GM12878 (cell line): ENCODE data around the gene AAGAB. TPM values are rescaled to one million over a fixed set of nuclear protein-coding genes. Genes with fewer than 3 reads are reported as not detected.

Experiments used
- ATAC-seq: fragments of 200-7000 bp; cut with Tn5 transposase; 3 replicates; pipeline ENCODE4 v1.9.1; 2020; ENCODE audit warnings: mild to moderate bottlenecking, moderate library complexity
- BruUV-seq: library from RNA; stranded (reverse); fragments of 400-500 nt; replicated peaks from 2 replicates; lab custom pipeline; 2021; lab: Mats Ljungman, UMichigan
- CTCF ChIA-PET: fragments of 300-600 bp; sonication (Branson Sonifier 250); formaldehyde crosslinking; extraction: SDS; loops from one replicate; lab custom pipeline; 2021; ENCODE audit warnings: inconsistent platforms; lab: Yijun Ruan, JAX
- POLR2A ChIA-PET: fragments of 350-600 bp; formaldehyde crosslinking; extraction: SDS; loops from one replicate; lab custom pipeline; 2021; ENCODE audit warnings: inconsistent platforms; lab: Charles Lee
- RAD21 ChIA-PET: fragments of 300-600 bp; sonication (Branson Sonifier 250); formaldehyde crosslinking; loops from one replicate; lab custom pipeline; 2023; ENCODE audit warnings: antibody characterized with exemption; ENCODE audit not compliant: unreplicated experiment; lab: Charles Lee
- SMC1A ChIA-PET: fragments of 300-600 bp; sonication (Branson Sonifier 250); formaldehyde crosslinking; loops from one replicate; lab custom pipeline; 2023; ENCODE audit not compliant: unreplicated experiment, uncharacterized antibody; lab: Charles Lee
- DNase-seq: peaks from one replicate; pipeline ENCODE4 v3.0.0-alpha.2; 2011; ENCODE audit warnings: low read depth, low spot score
- FAIRE-seq: peaks from 3 replicates; lab custom pipeline; 2011; peaks lifted over from hg19 to GRCh38; lab: Jason Lieb, UNC
- H2AFZ ChIP-seq: 2 replicates; pipeline ENCODE4 v1.6.0; 2011; ENCODE audit warnings: low read depth, low read length, control low read depth; ENCODE audit not compliant: control insufficient read depth
- H3K27ac ChIP-seq: 2 replicates; pipeline ENCODE4 v1.5.1; 2011; ENCODE audit warnings: control low read depth; ENCODE audit not compliant: control insufficient read depth, insufficient read depth
- H3K27me3 ChIP-seq, 2 experiments: replicated peaks in 1 of 2; 2 replicates each; pipeline versions ENCODE4 v1.6.0 to v1.6.1; 2011; ENCODE audit warnings: low read length in 1 of 2; ENCODE audit not compliant: control insufficient read depth in 2 of 2, insufficient read depth in 2 of 2
- H3K36me3 ChIP-seq, 2 experiments: 2 replicates each; pipeline ENCODE4 v1.5.1; 2011; ENCODE audit warnings: low read length in 1 of 2; ENCODE audit not compliant: control insufficient read depth in 2 of 2, insufficient read depth in 2 of 2
- H3K4me1 ChIP-seq: 2 replicates; pipeline ENCODE4 v1.6.1; 2011; ENCODE audit warnings: mild to moderate bottlenecking, low read length, moderate library complexity, mixed read lengths; ENCODE audit not compliant: control insufficient read depth, insufficient read depth
- H3K4me2 ChIP-seq: 2 replicates; pipeline ENCODE4 v1.6.0; 2011; ENCODE audit warnings: control low read depth; ENCODE audit not compliant: control insufficient read depth, insufficient read depth
- H3K4me3 ChIP-seq: fragments of 200-600 bp; sonication (generic); 2 replicates; pipeline ENCODE4 v1.5.1; 2016
- H3K79me2 ChIP-seq: 2 replicates; pipeline ENCODE4 v1.6.0; 2011; ENCODE audit warnings: low read length; ENCODE audit not compliant: control insufficient read depth, insufficient read depth
- H3K9ac ChIP-seq: 2 replicates; pipeline ENCODE4 v1.8.0; 2011; ENCODE audit warnings: low read length, control low read depth, mixed read lengths; ENCODE audit not compliant: control insufficient read depth, insufficient read depth
- H3K9me3 ChIP-seq: replicated peaks from 3 replicates; pipeline ENCODE4 v1.5.1; 2011; ENCODE audit warnings: mild to moderate bottlenecking, low read length; ENCODE audit not compliant: control insufficient read depth, insufficient read depth
- H4K20me1 ChIP-seq: 2 replicates; pipeline ENCODE4 v1.6.0; 2011; ENCODE audit not compliant: control insufficient read depth, insufficient read depth
- POLR2A ChIP-seq: IDR thresholded peaks from 2 replicates; pipeline ENCODE4 v1.6.1; 2011; ENCODE audit warnings: low read depth, mild to moderate bottlenecking, low read length
- TCF7 ChIP-seq: IDR thresholded peaks from 2 replicates; pipeline ENCODE4 v1.6.1; 2014; ENCODE audit warnings: antibody characterized with exemption, borderline replicate concordance
- WGBS: methylation state at CpG from one replicate; pipeline ENCODE4 v1.1.6; 2016; ENCODE audit warnings: low lambda C conversion rate; ENCODE audit not compliant: insufficient replicate concordance, insufficient coverage; ENCODE audit errors: missing lambda C conversion rate; 5-methylcytosine and 5-hydroxymethylcytosine counted together
- in situ Hi-C: fragments of 300-500 bp; cut with MboI; formaldehyde crosslinking; loops from 9 replicates; pipeline ENCODE4 v1.14.3; 2018; ENCODE audit warnings: mixed read lengths
- intact Hi-C: fragments of 100-400 bp; cut with micrococcal nuclease; formaldehyde crosslinking; loops from one replicate; pipeline ENCODE4 v1.14.2; 2022; ENCODE audit not compliant: unreplicated experiment
- polyA plus RNA-seq, 11 experiments: library from polyadenylated mRNA; depleted of rRNA in 4 of 11; unstranded in 6 of 11; stranded (reverse) in 5 of 11; fragments of >200 nt; fragmentation: Nextera tagmentation in 4 of 11; fragmentation: Illumina TruSeq in 1 of 11; extraction: Ambion mirVana in 4 of 11; extraction: Trizol in 1 of 11; gene quantifications; 1 replicate in 1 of 11; 2 replicates in 10 of 11; pipeline versions ENCODE4 v1.2.1 to v1.2.3, GENCODE V29; 2011 to 2016; ENCODE audit warnings: inconsistent platforms in 2 of 11, missing spikeins in 2 of 11, low read depth in 1 of 11
- total RNA-seq, 4 experiments: library from RNA; depleted of rRNA in 3 of 4; stranded (reverse); fragments of >200 nt in 3 of 4; fragmentation: Illumina TruSeq in 1 of 4; extraction: Trizol in 1 of 4; gene quantifications; 2 replicates each; pipeline versions ENCODE4 v1.2.1 to v1.2.3, GENCODE V29; 2013 to 2021
- TF ChIP-seq, protein P1 (sequence below): fragments of 450-650 bp; IDR thresholded peaks from 2 replicates; pipeline ENCODE4 v1.6.1; 2017; ENCODE audit warnings: mild to moderate bottlenecking, moderate library complexity

Gene AAGAB
- total and polyA plus RNA-seq, 10 of the 15 experiments (the other 5 are each of a cell fraction or from before 2014, with no cell fraction given): 11.4 to 62.3 (median 38.0) TPM

DNA sequence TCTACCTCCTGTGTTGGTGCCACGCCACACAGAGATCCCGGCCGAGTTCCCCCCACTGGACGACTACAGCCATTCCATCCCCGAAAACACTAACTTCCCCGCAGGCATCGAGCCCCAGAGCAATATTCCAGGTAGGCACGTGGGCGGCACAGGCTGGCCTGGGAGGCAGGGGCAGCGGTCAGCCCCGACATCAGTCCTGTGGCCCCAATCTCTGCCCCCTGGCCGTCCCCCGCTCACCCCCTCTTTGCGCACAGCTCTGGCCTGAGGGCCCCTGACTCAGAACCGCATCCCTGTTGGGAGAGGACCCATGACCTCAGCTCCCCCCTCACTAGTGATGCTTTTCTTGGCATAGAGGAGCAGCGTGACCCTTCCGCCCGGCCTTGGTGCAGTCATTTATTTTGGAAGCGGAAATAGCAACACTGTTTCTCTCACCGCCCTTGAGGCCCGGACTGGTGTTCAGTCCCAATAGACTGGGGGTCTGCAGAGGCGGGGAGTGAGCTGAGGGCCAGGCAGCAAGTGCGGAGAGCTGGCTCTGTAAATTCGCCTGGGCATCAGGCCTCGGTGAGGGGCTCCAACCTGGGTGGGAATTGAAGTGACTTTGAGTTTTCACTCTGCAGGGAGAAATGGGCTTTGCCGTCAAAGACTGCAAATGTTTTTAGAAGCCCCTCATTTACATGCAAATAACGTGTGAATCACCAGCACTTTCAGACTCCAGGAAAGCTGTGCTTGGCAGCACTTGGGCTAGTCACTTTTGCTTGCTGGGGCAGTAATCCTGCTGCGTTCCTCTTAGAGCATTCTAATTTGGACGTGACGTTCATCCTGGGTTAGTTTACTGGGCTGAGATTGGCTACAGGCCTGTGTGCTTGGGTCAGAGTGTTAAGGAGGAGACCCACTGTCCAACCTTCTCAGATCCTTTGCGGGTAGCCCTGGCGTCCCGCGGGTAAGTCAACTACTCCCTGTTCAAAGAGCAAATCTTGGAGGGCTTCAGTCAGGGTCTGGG is 88.9 kb downstream of the AAGAB start (continued):
- TF ChIP-seq, protein P1, sequence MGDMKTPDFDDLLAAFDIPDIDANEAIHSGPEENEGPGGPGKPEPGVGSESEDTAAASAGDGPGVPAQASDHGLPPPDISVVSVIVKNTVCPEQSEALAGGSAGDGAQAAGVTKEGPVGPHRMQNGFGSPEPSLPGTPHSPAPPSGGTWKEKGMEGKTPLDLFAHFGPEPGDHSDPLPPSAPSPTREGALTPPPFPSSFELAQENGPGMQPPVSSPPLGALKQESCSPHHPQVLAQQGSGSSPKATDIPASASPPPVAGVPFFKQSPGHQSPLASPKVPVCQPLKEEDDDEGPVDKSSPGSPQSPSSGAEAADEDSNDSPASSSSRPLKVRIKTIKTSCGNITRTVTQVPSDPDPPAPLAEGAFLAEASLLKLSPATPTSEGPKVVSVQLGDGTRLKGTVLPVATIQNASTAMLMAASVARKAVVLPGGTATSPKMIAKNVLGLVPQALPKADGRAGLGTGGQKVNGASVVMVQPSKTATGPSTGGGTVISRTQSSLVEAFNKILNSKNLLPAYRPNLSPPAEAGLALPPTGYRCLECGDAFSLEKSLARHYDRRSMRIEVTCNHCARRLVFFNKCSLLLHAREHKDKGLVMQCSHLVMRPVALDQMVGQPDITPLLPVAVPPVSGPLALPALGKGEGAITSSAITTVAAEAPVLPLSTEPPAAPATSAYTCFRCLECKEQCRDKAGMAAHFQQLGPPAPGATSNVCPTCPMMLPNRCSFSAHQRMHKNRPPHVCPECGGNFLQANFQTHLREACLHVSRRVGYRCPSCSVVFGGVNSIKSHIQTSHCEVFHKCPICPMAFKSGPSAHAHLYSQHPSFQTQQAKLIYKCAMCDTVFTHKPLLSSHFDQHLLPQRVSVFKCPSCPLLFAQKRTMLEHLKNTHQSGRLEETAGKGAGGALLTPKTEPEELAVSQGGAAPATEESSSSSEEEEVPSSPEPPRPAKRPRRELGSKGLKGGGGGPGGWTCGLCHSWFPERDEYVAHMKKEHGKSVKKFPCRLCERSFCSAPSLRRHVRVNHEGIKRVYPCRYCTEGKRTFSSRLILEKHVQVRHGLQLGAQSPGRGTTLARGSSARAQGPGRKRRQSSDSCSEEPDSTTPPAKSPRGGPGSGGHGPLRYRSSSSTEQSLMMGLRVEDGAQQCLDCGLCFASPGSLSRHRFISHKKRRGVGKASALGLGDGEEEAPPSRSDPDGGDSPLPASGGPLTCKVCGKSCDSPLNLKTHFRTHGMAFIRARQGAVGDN: no peak
- no peak for TF ChIP-seq TCF7

DNA sequence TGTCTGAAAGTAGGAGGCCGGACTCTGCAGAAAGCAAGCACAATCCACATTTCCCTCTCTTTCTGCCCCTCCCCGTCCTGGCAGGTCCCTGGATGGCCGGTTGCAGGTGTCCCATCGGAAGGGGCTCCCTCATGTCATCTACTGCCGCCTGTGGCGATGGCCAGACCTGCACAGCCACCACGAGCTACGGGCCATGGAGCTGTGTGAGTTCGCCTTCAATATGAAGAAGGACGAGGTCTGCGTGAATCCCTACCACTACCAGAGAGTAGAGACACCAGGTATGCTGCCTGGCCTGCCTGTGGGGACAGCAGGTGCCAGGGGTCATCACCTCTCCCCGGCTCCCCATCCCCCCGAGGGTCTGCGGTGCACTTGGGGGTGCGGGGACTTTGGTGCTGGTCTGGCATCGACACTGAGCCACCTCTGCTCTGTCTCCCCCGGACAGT is 89.6 kb downstream of the AAGAB start:
- intact Hi-C loops: no loop called here
- ChIA-PET CTCF (no interaction called here), RAD21 (no interaction called here), POLR2A (interaction anchor here (1.5 kb wide), 1 partner anchor 14 kb away, joined by 3 read pairs; no protein-coding TSS in a partner anchor)
- no peak for ATAC-seq
- no peak for DNase-seq
- no peaks in the 10 kb centered on the region for H3K27me3 ChIP-seq
- TF ChIP-seq POLR2A: no peak
- TF ChIP-seq, all 136 proteins: peak for 0
- H3K27ac ChIP-seq: no peak overlapping the region; the same call in 1 of the 2 replicates
- peaks cover 2% of the 10 kb centered on the region; the same call in 1 of the 2 replicates for H3K79me2 ChIP-seq
- WGBS: 87% methylated on average over 17 of the region's 17 CpGs
- no peak overlapping the region for H2AFZ ChIP-seq
- no peak for FAIRE-seq
- no TSS peak for BruUV-seq
- no peak overlapping the region for H3K9ac ChIP-seq
- in situ Hi-C loops: no loop called here
- H3K4me2 ChIP-seq: no peak overlapping the region
- H3K9me3 ChIP-seq: no peaks in the 10 kb centered on the region
- peaks cover 3% of the 10 kb centered on the region; the same call in 1 of the 2 replicates for H4K20me1 ChIP-seq
- peaks cover 19 to 37% of the 10 kb centered on the region in 2 experiments for H3K36me3 ChIP-seq
- H3K4me3 ChIP-seq: no peak overlapping the region
- no peaks in the 10 kb centered on the region for H3K4me1 ChIP-seq
- SMC1A ChIA-PET: interaction anchor here (0.7 to 1.1 kb wide), 2 partner anchors 9 to 25 kb away, joined by 3 read pairs; no protein-coding TSS in a partner anchor
